Measurements from ENCODE around the gene CFAP68. TPM values are rescaled to one million over a fixed set of nuclear protein-coding genes. Genes with fewer than 3 reads are reported as not detected.

CFAP68 gene
- total and polyA plus RNA-seq, 2 of the 13 experiments (the other 11 are each of a cell fraction or from before 2014, with no cell fraction given) = 22.2 to 25.6 TPM

DNA sequence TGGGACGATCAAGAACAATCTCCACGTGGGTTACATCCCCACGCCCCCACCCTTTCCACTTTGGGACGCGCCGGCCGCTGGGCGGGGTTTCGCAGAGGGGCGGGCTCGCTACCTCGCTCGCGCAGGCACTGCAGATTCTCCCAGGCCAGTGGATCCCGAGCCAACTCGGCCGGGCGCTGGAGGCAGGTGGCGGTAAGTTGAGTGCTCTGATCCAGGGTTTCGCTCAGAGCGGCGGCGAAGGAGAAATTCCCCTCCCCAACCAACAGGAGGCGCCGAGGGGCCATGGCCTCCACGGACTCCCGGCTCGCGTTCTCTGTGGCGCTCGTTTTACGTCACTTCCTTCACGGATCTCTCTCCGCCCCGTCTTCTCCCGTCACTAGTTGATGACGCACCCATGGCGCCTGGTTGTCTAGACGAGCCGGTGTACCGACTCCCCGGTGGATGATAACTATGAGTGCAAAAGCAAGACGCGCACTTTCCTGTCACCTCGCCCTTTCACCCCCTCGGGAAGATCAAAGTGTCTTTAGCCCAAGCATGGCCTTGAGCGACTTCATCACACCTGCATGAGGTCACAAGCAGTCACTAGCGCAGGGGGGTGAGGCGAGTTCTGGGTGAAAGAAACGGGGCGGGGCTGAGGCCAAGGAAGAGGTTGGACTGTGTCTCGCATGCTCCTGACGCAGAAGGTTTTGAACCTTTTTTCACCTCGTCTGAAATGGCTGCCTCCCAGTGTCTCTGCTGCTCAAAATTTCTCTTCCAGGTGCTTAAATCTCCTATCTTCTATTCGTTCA lies at the start of gene CFAP68, which contains the start of gene FDXACB1 (continued):
- TF ChIP-seq ZNF782 (CRISPR knock-in tag; IDR thresholded peaks at IDR 0.05; ENCODE audit: borderline replicate concordance) = peak; percentile 74; the same call in 1 of the 2 replicates
- TF ChIP-seq ZNF607 (CRISPR knock-in tag; IDR thresholded peaks at IDR 0.05; ENCODE audit: borderline replicate concordance) = no peak; the same call in none of the 2 replicates
- peak; percentile 60; the same call in 1 of the 2 replicates for TF ChIP-seq ZNF124 (CRISPR knock-in tag; IDR thresholded peaks at IDR 0.05)
- no peak for TF ChIP-seq ZNF558 (CRISPR knock-in tag; IDR thresholded peaks at IDR 0.05; ENCODE audit: borderline replicate concordance)
- no peak for TF ChIP-seq CENPT (CRISPR knock-in tag; IDR thresholded peaks at IDR 0.05; ENCODE audit: low read depth)
- TF ChIP-seq ZNF329 (CRISPR knock-in tag; IDR thresholded peaks at IDR 0.05; ENCODE audit: low read depth) = peak; percentile 84
- no peak for TF ChIP-seq ZNF496 (CRISPR knock-in tag; IDR thresholded peaks at IDR 0.05; ENCODE audit: insufficient replicate concordance)
- TF ChIP-seq NFE2L2 (IDR thresholded peaks at IDR 0.05; ENCODE audit: low read length) = no peak
- no peak for TF ChIP-seq ZFYVE20 (CRISPR knock-in tag; IDR thresholded peaks at IDR 0.05; ENCODE audit: borderline replicate concordance, low read depth)
- TF ChIP-seq CSRNP2 (CRISPR knock-in tag; conservative IDR thresholded peaks at IDR 0.05; ENCODE audit: low read depth) = no peak
- TF ChIP-seq ZNF383 (CRISPR knock-in tag; IDR thresholded peaks at IDR 0.05; ENCODE audit: borderline replicate concordance) = no peak; the same call in 1 of the 2 replicates
- peak; percentile 64 for TF ChIP-seq MAZ (IDR thresholded peaks at IDR 0.05; ENCODE audit: borderline replicate concordance, low read depth, low read length)
- TF ChIP-seq MAZ (CRISPR knock-in tag; IDR thresholded peaks at IDR 0.05; ENCODE audit: low read depth) = peak; percentile 94
- TF ChIP-seq ZFP91 (CRISPR knock-in tag; IDR thresholded peaks at IDR 0.05; ENCODE audit: borderline replicate concordance) = peak; percentile 88; the same call in 1 of the 2 replicates
- TF ChIP-seq ZFP37 (CRISPR knock-in tag; IDR thresholded peaks at IDR 0.05; ENCODE audit: borderline replicate concordance) = peak; percentile 25; the same call in 1 of the 2 replicates
- no peak for TF ChIP-seq ZNF883 (CRISPR knock-in tag; IDR thresholded peaks at IDR 0.05; ENCODE audit: not compliant biosample characterization)
- no peak for TF ChIP-seq FOXM1 (CRISPR knock-in tag; IDR thresholded peaks at IDR 0.05)
- TF ChIP-seq, protein P1, sequence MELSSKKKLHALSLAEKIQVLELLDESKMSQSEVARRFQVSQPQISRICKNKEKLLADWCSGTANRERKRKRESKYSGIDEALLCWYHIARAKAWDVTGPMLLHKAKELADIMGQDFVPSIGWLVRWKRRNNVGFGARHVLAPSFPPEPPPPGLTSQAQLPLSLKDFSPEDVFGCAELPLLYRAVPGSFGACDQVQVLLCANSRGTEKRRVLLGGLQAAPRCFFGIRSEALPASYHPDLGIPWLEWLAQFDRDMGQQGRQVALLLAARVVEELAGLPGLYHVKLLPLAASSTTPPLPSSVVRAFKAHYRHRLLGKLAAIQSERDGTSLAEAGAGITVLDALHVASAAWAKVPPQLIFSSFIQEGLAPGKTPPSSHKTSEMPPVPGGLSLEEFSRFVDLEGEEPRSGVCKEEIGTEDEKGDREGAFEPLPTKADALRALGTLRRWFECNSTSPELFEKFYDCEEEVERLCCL (CRISPR knock-in tag; IDR thresholded peaks at IDR 0.05; ENCODE audit: borderline replicate concordance) = no peak; the same call in 1 of the 2 replicates
- peak; percentile 3; the same call in 1 of the 2 replicates for TF ChIP-seq SMYD3 (CRISPR knock-in tag; IDR thresholded peaks at IDR 0.05)
- TF ChIP-seq TFAP4 (IDR thresholded peaks at IDR 0.05; ENCODE audit: borderline replicate concordance, low read depth) = no peak; the same call in 1 of the 2 replicates
- no peak; the same call in 1 of the 2 replicates for TF ChIP-seq MYNN (CRISPR knock-in tag; IDR thresholded peaks at IDR 0.05; ENCODE audit: low read depth)
- TF ChIP-seq SP140L (CRISPR knock-in tag; IDR thresholded peaks at IDR 0.05; ENCODE audit: borderline replicate concordance) = no peak
- no peak for TF ChIP-seq KDM6A (CRISPR knock-in tag; IDR thresholded peaks at IDR 0.05; ENCODE audit: low read depth)
